WTC11 (cell line): ENCODE results near the gene GNAI3. TPM values are rescaled to one million over a fixed set of nuclear protein-coding genes. Genes with fewer than 3 reads are reported as not detected.

Experiments
- ATAC-seq: fragments of 200-7000 bp; cut with Tn5 transposase; 2 replicates; pipeline ENCODE4 v1.10.0; 2021; ENCODE audit warnings: mild to moderate bottlenecking, moderate library complexity
- CTCF ChIA-PET: fragments of 300-600 bp; sonication (Branson Sonifier 250); formaldehyde crosslinking; loops from one replicate; lab custom pipeline; 2021; ENCODE audit warnings: antibody characterized with exemption; lab: Charles Lee
- POLR2A ChIA-PET: fragments of 350-600 bp; sonication (Branson Sonifier 250); formaldehyde crosslinking; loops from one replicate; lab custom pipeline; 2021; ENCODE audit warnings: antibody characterized with exemption; lab: Charles Lee
- DNase-seq: peaks from one replicate; pipeline ENCODE4 v3.0.0; 2021; ENCODE audit warnings: low spot score
- H3K27ac Mint-ChIP-seq: 2 replicates; pipeline ENCODE4 v1.8.0; 2021; ENCODE audit warnings: mixed read lengths
- H3K27me3 Mint-ChIP-seq: 2 replicates; pipeline ENCODE4 v1.8.0; 2021; ENCODE audit warnings: low read depth, mild to moderate bottlenecking, moderate library complexity, mixed read lengths
- H3K36me3 Mint-ChIP-seq: 2 replicates; pipeline ENCODE4 v1.8.0; 2021; ENCODE audit warnings: mixed read lengths
- H3K4me1 Mint-ChIP-seq: 2 replicates; pipeline ENCODE4 v1.8.0; 2022; ENCODE audit warnings: mixed read lengths
- H3K4me3 Mint-ChIP-seq: 2 replicates; pipeline ENCODE4 v1.8.0; 2021; ENCODE audit warnings: mild to moderate bottlenecking, moderate library complexity, mixed read lengths
- H3K9me3 Mint-ChIP-seq: 2 replicates; pipeline ENCODE4 v1.8.0; 2021; ENCODE audit warnings: mixed read lengths
- ATF2 ChIP-seq: sonication (generic); formaldehyde crosslinking; IDR thresholded peaks from 2 replicates; pipeline ENCODE4 v1.8.1; 2022; ENCODE audit warnings: low read depth, missing genetic modification reagents, borderline replicate concordance
- FOXK1 ChIP-seq: sonication (generic); formaldehyde crosslinking; IDR thresholded peaks from 2 replicates; pipeline ENCODE4 v1.8.0; 2022; ENCODE audit warnings: mild to moderate bottlenecking, moderate library complexity, missing genetic modification reagents
- GTF2I ChIP-seq: fragments of 250-450 bp; sonication (Bioruptor Pico); conservative IDR thresholded peaks from 2 replicates; pipeline ENCODE4 v1.4.0; 2021; ENCODE audit warnings: mild to moderate bottlenecking
- KAT7 ChIP-seq: sonication (generic); formaldehyde crosslinking; IDR thresholded peaks from 2 replicates; pipeline ENCODE4 v1.8.1; 2023; ENCODE audit warnings: missing genetic modification reagents, mild to moderate bottlenecking, borderline replicate concordance
- MXD4 ChIP-seq: fragments of 250-450 bp; sonication (Bioruptor Pico); IDR thresholded peaks from 2 replicates; pipeline ENCODE4 v1.8.0; 2021; ENCODE audit warnings: mild to moderate bottlenecking, moderate library complexity, borderline replicate concordance
- NR1H2 ChIP-seq: sonication (generic); formaldehyde crosslinking; IDR thresholded peaks from 2 replicates; pipeline ENCODE4 v1.9.0; 2021; ENCODE audit warnings: mild to moderate bottlenecking, moderate library complexity, missing genetic modification reagents
- PRRX2 ChIP-seq: fragments of 250-450 bp; sonication (Bioruptor Pico); IDR thresholded peaks from 2 replicates; pipeline ENCODE4 v1.8.0; 2021; ENCODE audit warnings: mild to moderate bottlenecking
- SOX15 ChIP-seq: fragments of 250-450 bp; sonication (Bioruptor Pico); IDR thresholded peaks from 2 replicates; pipeline ENCODE4 v1.9.0; 2021; ENCODE audit warnings: mild to moderate bottlenecking
- TEAD4 ChIP-seq: sonication (generic); formaldehyde crosslinking; IDR thresholded peaks from 2 replicates; pipeline ENCODE4 v1.8.0; 2022; ENCODE audit warnings: mild to moderate bottlenecking, missing genetic modification reagents
- ZNF121 ChIP-seq: sonication (generic); formaldehyde crosslinking; IDR thresholded peaks from 2 replicates; pipeline ENCODE4 v1.8.0; 2023; ENCODE audit warnings: missing genetic modification reagents
- ZNF232 ChIP-seq: sonication (generic); formaldehyde crosslinking; IDR thresholded peaks from 2 replicates; pipeline ENCODE4 v1.8.0; 2022; ENCODE audit warnings: mild to moderate bottlenecking, missing genetic modification reagents
- ZNF396 ChIP-seq: fragments of 250-450 bp; sonication (Bioruptor Pico); IDR thresholded peaks from 2 replicates; pipeline ENCODE4 v1.8.0; 2021; ENCODE audit warnings: mild to moderate bottlenecking, moderate library complexity, borderline replicate concordance
- ZNF671 ChIP-seq: fragments of 250-450 bp; sonication (Bioruptor Pico); IDR thresholded peaks from 2 replicates; pipeline ENCODE4 v1.8.0; 2021; ENCODE audit warnings: mild to moderate bottlenecking
- total RNA-seq: library from RNA; stranded (reverse); gene quantifications from 3 replicates; pipeline ENCODE4 v1.2.3, GENCODE V29; 2021
- TF ChIP-seq, protein P1 (sequence below): sonication (generic); formaldehyde crosslinking; IDR thresholded peaks from 2 replicates; pipeline ENCODE4 v1.8.1; 2022; ENCODE audit warnings: missing genetic modification reagents, borderline replicate concordance
- TF ChIP-seq, protein P2 (sequence below): sonication (generic); formaldehyde crosslinking; IDR thresholded peaks from 2 replicates; pipeline ENCODE4 v1.8.1; 2023; ENCODE audit warnings: mild to moderate bottlenecking, missing genetic modification reagents, moderate library complexity
- TF ChIP-seq, protein P3 (sequence below): fragments of 250-450 bp; sonication (Bioruptor Pico); IDR thresholded peaks from 2 replicates; pipeline ENCODE4 v1.9.0; 2021; ENCODE audit warnings: mild to moderate bottlenecking
- TF ChIP-seq, protein P4 (sequence below): fragments of 250-450 bp; sonication (Bioruptor Pico); IDR thresholded peaks from 2 replicates; pipeline ENCODE4 v2.1.2; 2022; ENCODE audit warnings: mild to moderate bottlenecking, moderate library complexity
- TF ChIP-seq, protein P5 (sequence below): sonication (generic); formaldehyde crosslinking; IDR thresholded peaks from 2 replicates; pipeline ENCODE4 v1.8.0; 2022; ENCODE audit warnings: mild to moderate bottlenecking, missing genetic modification reagents
- TF ChIP-seq, protein P6 (sequence below): sonication (generic); formaldehyde crosslinking; IDR thresholded peaks from 2 replicates; pipeline ENCODE4 v1.8.1; 2023; ENCODE audit warnings: mild to moderate bottlenecking, missing genetic modification reagents, moderate library complexity
- TF ChIP-seq, protein P7 (sequence below): fragments of 250-450 bp; sonication (Bioruptor Pico); IDR thresholded peaks from 2 replicates; pipeline ENCODE4 v1.8.0; 2021; ENCODE audit warnings: mild to moderate bottlenecking

Gene GNAI3
- total RNA-seq, 1 experiment from 2014 or later: 7.2 TPM

- peaks cover 30% of the 10 kb centered on the region for H3K36me3 Mint-ChIP-seq
- H3K4me1 Mint-ChIP-seq: peaks cover 25% of the 10 kb centered on the region
- POLR2A ChIA-PET: no interaction called here
- H3K9me3 Mint-ChIP-seq: no peaks in the 10 kb centered on the region
- no peak overlapping the region for H3K4me3 Mint-ChIP-seq
- no peaks in the 10 kb centered on the region for H3K27me3 Mint-ChIP-seq
- CTCF ChIA-PET: interaction anchor here (1.2 to 4.6 kb wide), 8 partner anchors 8 to 145 kb away, joined by 3 to 100 read pairs (median 22); partner anchors contain the start of genes AMIGO1, AMPD2, GNAI3 and GNAT2
- TF ChIP-seq ZNF232 (no peak), ZNF396 (CRISPR knock-in tag) (no peak), PRRX2 (CRISPR knock-in tag) (no peak), GTF2I (CRISPR knock-in tag) (no peak), FOXK1 (CRISPR knock-in tag) (no peak), TEAD4 (CRISPR knock-in tag) (no peak), MXD4 (CRISPR knock-in tag) (no peak), ZNF671 (no peak), KAT7 (CRISPR knock-in tag) (no peak)
- TF ChIP-seq, protein P1, sequence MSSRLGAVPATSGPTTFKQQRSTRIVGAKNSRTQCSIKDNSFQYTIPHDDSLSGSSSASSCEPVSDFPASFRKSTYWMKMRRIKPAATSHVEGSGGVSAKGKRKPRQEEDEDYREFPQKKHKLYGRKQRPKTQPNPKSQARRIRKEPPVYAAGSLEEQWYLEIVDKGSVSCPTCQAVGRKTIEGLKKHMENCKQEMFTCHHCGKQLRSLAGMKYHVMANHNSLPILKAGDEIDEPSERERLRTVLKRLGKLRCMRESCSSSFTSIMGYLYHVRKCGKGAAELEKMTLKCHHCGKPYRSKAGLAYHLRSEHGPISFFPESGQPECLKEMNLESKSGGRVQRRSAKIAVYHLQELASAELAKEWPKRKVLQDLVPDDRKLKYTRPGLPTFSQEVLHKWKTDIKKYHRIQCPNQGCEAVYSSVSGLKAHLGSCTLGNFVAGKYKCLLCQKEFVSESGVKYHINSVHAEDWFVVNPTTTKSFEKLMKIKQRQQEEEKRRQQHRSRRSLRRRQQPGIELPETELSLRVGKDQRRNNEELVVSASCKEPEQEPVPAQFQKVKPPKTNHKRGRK (CRISPR knock-in tag): no peak
- TF ChIP-seq, protein P2, sequence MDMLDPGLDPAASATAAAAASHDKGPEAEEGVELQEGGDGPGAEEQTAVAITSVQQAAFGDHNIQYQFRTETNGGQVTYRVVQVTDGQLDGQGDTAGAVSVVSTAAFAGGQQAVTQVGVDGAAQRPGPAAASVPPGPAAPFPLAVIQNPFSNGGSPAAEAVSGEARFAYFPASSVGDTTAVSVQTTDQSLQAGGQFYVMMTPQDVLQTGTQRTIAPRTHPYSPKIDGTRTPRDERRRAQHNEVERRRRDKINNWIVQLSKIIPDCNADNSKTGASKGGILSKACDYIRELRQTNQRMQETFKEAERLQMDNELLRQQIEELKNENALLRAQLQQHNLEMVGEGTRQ (CRISPR knock-in tag): no peak
- TF ChIP-seq, protein P3, sequence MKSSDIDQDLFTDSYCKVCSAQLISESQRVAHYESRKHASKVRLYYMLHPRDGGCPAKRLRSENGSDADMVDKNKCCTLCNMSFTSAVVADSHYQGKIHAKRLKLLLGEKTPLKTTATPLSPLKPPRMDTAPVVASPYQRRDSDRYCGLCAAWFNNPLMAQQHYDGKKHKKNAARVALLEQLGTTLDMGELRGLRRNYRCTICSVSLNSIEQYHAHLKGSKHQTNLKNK: no peak
- TF ChIP-seq, protein P4, sequence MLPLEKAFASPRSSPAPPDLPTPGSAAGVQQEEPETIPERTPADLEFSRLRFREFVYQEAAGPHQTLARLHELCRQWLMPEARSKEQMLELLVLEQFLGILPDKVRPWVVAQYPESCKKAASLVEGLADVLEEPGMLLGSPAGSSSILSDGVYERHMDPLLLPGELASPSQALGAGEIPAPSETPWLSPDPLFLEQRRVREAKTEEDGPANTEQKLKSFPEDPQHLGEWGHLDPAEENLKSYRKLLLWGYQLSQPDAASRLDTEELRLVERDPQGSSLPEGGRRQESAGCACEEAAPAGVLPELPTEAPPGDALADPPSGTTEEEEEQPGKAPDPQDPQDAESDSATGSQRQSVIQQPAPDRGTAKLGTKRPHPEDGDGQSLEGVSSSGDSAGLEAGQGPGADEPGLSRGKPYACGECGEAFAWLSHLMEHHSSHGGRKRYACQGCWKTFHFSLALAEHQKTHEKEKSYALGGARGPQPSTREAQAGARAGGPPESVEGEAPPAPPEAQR (CRISPR knock-in tag): no peak
- TF ChIP-seq, protein P5, sequence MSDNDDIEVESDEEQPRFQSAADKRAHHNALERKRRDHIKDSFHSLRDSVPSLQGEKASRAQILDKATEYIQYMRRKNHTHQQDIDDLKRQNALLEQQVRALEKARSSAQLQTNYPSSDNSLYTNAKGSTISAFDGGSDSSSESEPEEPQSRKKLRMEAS (CRISPR knock-in tag): no peak
- ATAC-seq: no peak
- H3K27ac Mint-ChIP-seq: no peak overlapping the region
- no peak for DNase-seq
These were observed 83.4 kb downstream of the GNAI3 start for GRCh38 chr1:109631513-109632505.

DNA sequence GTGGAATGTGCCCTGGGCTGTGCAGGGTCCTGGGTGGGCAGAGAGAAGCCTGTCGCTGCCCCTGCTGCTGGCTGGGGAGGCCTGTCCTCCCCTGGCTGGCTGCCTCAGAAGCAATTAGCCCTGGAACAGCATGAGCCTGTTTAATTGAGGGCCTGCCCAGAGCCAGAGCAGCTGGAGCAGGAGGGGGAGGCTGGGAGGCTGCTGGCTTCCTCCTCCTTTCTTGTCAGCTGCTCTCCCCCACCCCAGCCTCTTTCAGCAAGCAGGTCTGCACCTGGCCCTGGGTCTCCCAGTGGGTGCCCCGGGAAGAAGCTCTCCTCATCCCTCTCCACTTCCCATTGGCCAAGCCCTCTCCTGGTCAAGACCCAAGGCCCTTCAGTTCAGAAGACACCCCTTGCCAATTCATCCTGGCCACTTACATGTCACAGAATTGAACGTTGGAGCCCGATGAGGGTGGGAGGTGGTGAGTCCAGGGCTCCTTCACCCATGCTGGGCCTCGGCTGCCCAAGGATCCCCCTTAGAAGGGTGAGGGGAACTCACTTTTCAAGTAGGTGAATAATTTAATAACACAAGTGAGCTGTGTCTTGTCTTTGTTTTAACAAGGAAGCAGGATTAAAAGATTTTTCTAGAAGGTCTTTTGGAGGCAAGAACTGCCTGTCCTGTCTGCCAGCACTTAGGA lies 84.4 kb downstream of the GNAI3 start:
- ChIA-PET CTCF (interaction anchor here (2.9 to 4.6 kb wide), 2 partner anchors 7 to 89 kb away, joined by 80 to 100 read pairs; partner anchors contain the start of gene GPR61), POLR2A (no interaction called here)
- H3K27ac Mint-ChIP-seq: no peak overlapping the region
- no peaks in the 10 kb centered on the region for H3K9me3 Mint-ChIP-seq
- DNase-seq (no peak), ATAC-seq (no peak)
- H3K27me3 Mint-ChIP-seq: no peaks in the 10 kb centered on the region
- no peak overlapping the region for H3K4me3 Mint-ChIP-seq
- peaks cover 24% of the 10 kb centered on the region for H3K36me3 Mint-ChIP-seq
- peaks cover 25% of the 10 kb centered on the region for H3K4me1 Mint-ChIP-seq
- no peak for TF ChIP-seq NR1H2 (CRISPR knock-in tag)
- no peak for TF ChIP-seq ZNF121 (CRISPR knock-in tag)
- no peak for TF ChIP-seq SOX15 (CRISPR knock-in tag)
- TF ChIP-seq, protein P6, sequence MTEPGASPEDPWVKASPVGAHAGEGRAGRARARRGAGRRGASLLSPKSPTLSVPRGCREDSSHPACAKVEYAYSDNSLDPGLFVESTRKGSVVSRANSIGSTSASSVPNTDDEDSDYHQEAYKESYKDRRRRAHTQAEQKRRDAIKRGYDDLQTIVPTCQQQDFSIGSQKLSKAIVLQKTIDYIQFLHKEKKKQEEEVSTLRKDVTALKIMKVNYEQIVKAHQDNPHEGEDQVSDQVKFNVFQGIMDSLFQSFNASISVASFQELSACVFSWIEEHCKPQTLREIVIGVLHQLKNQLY (CRISPR knock-in tag): no peak
- TF ChIP-seq, protein P4 (CRISPR knock-in tag): no peak
- TF ChIP-seq, protein P7, sequence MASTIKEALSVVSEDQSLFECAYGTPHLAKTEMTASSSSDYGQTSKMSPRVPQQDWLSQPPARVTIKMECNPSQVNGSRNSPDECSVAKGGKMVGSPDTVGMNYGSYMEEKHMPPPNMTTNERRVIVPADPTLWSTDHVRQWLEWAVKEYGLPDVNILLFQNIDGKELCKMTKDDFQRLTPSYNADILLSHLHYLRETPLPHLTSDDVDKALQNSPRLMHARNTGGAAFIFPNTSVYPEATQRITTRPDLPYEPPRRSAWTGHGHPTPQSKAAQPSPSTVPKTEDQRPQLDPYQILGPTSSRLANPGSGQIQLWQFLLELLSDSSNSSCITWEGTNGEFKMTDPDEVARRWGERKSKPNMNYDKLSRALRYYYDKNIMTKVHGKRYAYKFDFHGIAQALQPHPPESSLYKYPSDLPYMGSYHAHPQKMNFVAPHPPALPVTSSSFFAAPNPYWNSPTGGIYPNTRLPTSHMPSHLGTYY (CRISPR knock-in tag): no peak
- no peak for TF ChIP-seq ATF2 (CRISPR knock-in tag)
